Left renal cortex interstitium (tissue), 4 donors: ENCODE results near the gene DHCR7. TPM values are rescaled to one million over a fixed set of nuclear protein-coding genes. Genes with fewer than 3 reads are reported as not detected.

Source experiments
- DNase-seq, 4 donors: peaks; one replicate each; pipeline ENCODE4 v3.0.0-alpha.2; 2013; ENCODE audit warnings: low read depth in 4 of 4, low spot score in 2 of 4, missing footprints in 1 of 4
- polyA plus RNA-seq, 4 donors: library from polyadenylated mRNA; unstranded; fragments of 120-200 nt; gene quantifications; one replicate each; pipeline ENCODE4 v1.2.1, GENCODE V29; 2013; ENCODE audit not compliant: insufficient read length in 4 of 4

DHCR7 gene, protein sequence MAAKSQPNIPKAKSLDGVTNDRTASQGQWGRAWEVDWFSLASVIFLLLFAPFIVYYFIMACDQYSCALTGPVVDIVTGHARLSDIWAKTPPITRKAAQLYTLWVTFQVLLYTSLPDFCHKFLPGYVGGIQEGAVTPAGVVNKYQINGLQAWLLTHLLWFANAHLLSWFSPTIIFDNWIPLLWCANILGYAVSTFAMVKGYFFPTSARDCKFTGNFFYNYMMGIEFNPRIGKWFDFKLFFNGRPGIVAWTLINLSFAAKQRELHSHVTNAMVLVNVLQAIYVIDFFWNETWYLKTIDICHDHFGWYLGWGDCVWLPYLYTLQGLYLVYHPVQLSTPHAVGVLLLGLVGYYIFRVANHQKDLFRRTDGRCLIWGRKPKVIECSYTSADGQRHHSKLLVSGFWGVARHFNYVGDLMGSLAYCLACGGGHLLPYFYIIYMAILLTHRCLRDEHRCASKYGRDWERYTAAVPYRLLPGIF
- 10 to 100 TPM; 36.2 to 44.6 (median 38.0) TPM for polyA plus RNA-seq

DNA sequence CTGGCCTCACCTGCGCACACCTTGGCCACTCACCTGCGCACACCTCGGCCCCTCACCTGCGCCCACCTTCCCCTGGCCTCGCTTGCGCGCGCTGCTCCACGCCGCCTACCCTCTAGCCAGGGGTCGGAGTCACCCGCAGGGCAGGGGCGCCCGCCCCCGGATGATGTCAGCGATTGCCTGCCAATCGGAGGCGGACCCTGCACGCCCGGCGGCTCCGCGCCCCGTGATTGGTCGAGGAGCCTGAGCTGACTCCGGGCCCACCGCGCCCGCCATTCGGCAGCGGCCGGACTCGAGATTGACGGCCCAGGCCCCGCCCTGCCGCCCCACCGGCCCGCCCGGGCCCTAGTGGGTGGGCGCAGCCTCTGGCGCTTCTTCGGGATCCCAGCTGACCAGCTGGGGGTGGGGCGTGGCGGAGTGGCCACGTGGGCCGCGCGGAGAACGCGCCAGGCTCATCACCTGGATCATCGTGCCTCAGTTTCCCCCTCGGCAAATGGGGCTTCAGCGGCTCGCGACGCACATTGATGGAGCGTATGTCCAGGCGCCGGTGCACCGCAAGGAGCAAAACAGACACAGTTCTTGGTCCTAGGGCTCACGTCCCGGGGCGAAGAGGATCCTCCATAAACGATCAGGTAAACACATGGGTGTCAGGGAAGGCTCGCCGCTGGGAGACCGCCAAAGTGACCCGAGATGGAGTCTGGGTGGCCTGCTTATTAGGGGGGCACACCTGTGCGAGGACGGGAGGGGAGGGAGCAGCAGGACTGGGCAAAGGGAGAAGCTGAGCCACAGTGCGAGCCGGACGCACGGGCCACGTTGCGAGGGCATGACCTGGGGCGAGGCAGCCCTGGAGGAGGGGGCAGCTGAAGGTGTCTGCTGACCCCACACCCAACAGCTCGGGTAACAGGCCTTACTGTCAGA lies at the start of gene DHCR7:
DHCR7 (minus strand) TSS at position 137 of the 915 bp plus-strand sequence. CDS start 3,441 bp downstream, outside the sequence.
- peak in 3 of 4 donors; percentile 79 to 91 (median 87) for DNase-seq

DNA sequence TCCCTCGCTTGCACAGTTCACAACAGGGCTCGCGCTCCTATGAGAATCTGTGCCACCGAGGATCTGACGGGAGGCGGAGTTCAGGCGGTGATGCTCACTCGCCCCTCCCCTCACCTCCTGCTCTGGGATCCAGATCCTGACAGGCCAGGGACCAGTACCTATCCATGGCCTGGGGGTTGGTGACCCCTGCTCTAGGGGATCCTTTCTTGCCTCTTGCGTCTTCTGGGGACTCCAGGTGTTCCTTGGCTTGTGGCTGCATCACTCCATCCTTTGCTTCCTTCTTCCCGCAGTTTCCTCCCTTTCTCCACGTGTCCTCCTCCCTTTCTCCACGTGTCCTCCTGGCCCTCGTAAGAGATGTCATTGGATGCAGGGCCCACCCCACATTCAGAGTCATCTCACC lies 48.2 kb upstream of the DHCR7 start:
- DNase-seq = no peak

DNA sequence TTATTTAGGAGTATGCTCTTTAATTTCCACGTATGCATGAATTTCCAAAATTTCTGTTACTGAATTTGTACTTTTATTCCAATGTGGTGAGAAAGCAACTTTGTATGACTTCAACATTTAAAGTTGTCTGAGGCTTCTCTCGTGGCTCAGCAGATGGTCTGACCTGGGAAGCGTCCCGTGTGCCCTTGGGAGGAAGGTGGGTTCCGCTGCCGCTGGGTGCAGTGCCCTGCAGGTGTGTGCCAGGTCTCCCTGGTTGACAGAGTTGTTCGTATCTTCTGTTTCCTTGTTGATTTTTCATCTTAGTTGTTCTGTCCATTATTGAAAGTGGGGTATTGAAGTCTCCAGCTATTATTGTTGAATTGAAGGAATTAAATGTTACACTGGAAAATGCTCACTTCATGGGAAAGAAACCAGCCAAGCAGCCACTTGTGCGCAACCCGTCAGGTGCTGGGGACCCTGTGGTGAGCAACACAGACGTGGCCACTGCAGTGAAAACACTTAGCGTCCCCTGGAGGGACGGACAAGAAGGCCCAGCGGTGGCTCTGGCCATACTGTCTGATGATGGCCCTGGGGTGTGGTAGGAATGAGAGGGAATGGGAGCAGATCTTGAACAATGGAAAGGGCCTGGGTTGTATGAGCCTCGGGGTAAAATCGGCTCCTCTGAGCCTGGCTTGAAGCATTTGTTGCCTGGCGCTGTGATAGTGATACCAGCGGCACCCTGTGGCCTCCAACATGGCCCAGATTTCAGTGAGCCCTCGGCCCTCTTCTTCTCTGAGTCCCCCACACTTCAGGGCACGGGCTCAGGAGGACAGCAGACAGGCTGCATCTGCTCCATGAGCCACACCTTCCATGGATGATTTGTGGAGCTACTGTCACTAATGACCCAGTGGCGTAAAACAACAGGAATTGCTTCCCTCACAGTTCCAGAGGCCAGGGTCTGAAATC lies 47.4 kb upstream of the DHCR7 start:
- DNase-seq = no peak

DNA sequence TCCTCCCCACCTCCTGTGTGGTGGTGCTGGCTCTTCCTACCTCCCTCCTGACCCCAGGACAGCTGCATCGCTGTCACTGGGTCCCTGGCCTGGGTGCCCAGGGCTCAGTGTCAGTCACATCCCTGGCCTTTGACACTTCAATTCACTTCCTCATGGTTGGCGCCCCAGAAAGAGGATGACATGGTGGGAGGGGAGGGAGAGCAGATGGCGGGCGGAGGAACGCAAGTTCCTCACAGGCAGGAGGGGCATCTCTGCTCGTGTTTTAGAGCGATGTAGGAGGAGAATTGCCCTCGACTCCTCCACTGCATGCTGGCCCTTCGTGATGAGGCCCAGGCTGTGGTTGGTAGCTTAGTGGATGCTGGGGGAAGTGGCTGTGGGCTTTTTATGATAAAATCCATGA lies 43.7 kb upstream of the DHCR7 start:
- DNase-seq = no peak

DNA sequence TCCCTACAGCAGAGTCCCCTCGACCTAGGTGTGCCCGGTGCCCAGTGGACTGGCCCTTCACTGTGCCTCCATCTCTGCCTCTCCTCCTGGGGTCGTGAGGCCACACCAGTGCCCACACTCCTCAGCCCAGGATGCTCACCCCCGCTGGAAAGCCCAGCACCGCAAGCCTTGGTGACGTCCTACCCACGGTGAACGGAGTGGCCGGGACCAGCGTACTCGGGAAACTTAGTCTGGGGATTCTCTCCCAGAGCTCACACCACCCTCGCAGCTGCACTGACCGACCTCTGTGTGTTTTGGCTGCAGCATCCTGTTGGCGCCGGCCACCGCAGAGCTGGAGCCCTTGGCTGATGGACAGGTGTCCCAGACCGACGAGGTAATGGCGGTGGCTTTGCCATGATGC lies 43.3 kb upstream of the DHCR7 start:
- no peak for DNase-seq

DNA sequence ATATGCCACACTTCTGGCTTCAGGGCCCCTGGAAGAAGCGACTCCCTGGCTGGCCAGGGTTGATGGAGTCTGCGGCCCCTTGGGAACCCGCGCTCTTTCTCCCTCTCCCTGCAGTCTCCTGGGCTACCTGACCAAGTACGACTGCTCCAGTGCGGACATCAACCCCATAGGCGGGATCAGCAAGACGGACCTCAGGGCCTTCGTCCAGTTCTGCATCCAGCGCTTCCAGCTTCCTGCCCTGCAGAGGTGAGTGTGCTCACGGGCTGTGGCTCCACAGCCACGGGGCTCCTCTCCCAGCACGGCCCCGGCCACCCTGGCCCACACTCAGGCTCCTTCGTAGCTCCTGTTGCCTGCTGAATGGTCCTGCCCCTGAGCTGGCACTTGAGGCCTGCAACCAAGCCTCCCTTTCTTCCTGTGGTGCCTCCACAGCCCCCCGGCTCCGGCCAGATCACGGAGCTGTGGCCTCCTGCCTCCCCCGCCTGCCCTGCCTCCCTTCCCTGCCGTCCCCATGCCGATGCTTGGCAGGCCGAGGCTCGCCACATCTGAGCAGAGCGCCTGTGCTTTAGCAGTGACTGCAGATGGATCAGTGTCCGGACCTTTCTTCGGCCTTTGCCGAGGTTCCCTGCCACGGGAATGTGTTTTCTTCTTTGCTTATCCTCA lies 42.7 kb upstream of the DHCR7 start:
- no peak for DNase-seq

DNA sequence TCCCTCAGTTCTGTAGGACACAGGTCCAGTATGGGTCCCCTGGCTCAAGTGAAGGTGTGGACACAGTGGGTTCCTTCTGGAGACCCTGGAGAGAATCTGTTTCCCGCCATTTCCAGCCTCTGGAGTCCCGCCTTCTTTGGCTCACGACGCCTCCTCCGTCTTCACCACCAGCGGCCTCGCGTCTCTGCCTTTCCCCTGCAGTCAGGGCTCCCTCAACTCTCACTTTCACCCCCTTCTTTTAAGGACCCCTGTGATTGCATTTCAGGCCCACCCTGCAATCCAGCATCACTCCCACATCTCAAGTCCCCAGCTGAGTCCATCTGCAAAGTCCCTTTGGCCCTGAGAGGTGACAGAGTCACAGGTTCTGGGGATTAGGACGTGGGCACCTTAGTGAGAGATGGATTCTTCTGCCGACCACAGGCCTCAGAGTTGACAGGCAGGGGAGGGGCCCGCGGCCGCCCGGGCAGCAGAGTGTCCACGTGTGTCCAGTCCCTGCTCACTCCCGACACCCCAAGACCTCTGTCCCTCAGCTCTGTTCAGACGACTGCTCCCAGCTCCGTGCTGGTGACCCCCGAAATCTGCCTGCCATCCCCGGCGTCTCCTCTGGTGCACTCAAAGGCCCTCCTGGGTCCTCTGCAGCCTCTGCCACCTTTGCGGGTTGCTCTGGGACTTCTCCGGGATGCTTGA lies 42.0 kb upstream of the DHCR7 start:
- DNase-seq = no peak

DNA sequence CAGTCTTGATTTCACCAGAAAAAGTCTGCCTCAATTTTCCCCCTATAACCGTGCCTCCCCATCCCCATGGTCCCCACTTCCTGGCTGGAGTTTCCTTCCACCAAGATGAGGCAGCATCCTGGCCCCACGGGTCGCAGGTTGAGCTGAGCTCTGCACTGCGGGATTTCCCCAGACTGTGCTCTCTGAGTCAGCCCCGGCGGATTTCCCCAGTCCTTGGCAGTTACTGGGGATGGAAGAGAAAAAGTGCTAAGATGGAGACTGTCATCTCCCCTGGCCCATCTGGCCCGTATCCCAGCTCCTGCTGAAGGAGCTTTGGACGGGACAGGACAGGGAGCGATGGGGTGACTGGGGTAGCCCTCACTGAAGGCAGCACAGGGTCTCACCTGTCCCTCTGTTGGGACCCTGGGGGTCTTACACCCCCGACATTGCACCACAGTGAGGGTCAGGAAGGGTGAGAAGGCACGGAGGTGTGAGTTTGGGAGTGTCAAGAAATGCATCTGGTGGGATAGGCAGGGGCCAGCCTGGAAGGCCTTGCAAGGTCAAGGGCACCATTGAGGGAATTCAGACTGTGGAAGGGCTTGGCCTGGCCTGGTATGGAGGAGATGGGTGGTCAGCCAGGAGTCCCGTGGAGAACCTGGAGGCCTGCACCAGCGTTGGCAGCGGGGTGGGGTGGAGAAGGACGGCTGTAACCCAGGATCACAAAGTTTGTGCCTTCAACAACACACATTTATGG lies 41.3 kb upstream of the DHCR7 start:
- DNase-seq = no peak

DNA sequence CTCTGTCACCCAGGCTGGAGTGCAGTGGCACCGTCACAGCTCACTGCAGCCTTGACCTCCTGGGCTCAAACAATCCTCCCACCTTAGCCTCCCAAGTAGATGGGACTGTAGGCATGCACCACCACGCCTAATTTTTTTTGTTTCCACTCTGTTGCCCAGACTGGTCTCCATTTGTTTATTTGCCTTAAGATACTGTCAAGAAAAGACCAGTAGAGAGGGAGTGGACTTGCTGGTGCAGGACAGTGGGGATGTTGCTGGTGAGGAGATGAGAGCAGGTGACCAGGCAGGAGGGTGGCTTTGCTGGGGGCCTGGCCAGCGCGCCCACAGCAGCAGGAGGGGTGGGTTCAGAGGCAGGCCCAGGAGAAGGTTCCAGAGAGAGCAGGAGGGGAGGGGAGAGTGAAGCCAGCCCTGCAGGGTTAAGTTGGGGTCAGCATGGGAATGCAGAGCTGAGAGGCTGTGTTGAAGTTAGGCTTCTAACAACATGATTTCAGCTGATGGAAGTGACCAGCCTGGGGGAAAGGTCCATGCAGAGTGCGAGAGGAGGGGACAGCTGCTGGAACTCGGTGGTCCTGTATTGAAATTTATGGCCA lies 40.6 kb upstream of the DHCR7 start:
- DNase-seq = no peak

DNA sequence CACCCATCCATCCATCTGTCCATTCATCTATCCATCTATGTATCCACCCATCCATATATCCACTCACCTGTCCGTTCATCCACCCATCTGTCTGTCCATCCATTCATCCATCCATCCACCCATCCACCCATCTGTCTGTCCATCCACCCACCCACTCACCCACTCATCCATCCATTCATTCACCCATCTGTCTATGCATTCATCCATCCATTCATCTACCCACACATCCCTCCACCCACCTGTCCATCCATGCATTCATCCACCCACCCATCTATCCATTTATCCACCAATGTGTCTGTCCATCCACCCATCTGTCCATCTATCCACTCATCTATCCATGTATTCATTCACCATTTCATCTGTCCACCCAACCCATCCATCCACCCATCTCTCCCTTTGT lies 38.1 kb upstream of the DHCR7 start:
- no peak for DNase-seq

DNA sequence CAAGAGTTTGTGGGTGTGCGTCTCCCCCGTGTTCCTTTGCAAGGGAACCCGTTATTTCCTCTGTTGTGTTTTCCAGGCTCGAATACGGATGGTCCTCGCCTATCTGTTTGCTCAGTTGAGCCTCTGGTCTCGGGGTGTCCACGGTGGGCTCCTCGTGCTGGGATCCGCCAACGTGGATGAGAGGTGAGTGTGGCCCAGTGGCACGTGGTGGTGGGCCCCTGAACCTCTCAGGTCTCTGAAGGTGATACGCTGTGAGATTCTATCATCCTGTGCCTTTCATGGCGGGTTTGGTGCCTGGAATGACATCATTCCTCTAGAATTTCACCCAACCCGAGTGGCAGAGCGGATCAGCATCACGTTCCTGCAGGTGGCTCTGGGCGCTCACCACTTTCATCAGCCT lies 37.3 kb upstream of the DHCR7 start:
- no peak for DNase-seq

DNA sequence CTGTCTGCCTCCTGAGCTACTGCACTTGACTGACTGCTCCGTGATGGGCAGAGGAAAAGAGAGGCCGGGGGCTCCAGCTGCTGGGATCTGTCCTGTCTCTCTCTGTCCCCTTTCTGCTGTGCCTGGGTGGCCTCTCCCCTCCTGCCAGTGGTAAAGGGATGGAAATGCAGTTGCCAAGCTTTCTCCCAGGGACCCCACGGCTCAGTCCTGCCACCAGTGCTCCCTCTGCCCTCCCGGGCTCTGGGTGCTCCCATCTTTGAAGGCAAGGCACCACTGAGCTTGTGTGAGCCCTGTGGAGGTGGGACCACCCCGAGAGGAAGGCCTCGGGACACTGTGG lies 36.8 kb upstream of the DHCR7 start:
- DNase-seq = no peak

DNA sequence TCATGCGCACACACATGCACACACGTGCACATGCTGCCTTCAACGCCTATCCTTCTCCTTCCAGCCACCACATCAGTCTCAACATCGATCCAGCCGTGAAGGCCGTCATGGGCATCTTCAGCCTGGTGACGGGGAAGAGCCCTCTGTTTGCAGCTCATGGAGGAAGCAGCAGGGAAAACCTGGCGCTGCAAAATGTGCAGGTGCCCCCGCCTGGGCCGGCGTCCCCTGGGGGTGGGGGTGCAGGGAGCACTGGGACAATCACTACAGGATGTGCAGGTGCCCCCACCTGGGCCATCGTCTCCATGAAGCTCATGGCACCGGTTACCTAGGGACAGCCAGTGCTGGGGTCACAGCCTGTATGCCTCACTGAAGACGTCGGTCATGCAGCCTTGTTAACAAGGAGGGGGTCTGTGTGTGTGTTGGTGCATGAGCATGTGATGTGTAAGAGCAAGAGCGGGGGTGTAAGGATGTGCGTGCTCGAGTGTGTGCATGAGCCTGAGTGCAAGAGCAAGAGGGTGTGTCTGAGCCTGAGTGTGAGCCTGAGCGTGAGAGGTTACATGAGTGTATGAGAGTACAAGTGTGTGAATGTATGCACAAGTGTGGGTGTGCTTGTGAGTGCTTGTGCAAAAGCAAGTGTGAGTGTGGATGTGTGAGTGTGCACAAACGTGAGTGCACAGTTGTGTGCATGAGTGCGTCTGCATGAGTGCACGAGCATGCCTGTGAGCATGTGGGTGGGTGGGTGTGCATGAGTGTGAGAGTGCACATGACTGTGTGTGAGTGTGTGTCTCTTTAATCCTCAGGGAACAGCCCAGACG lies 36.3 kb upstream of the DHCR7 start:
- no peak for DNase-seq

DNA sequence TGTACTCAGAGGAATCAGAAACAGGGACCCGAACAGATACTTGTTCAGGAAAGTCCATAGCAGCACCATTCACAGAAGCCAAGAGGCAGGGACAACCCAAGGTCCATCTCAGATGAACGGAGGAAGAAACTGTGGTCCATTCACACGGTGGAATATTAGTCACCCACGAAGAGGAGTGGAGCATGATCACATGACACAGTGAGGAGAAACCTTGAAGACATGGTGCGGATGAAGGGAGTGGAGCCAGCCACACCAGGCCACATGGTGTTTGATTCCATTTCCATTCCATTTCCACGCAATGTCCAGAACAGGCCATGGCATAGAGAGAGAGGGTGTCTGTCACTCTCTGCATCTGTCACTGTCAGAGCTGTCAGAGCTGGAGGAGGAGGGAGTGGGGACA lies 35.5 kb upstream of the DHCR7 start:
- no peak for DNase-seq

DNA sequence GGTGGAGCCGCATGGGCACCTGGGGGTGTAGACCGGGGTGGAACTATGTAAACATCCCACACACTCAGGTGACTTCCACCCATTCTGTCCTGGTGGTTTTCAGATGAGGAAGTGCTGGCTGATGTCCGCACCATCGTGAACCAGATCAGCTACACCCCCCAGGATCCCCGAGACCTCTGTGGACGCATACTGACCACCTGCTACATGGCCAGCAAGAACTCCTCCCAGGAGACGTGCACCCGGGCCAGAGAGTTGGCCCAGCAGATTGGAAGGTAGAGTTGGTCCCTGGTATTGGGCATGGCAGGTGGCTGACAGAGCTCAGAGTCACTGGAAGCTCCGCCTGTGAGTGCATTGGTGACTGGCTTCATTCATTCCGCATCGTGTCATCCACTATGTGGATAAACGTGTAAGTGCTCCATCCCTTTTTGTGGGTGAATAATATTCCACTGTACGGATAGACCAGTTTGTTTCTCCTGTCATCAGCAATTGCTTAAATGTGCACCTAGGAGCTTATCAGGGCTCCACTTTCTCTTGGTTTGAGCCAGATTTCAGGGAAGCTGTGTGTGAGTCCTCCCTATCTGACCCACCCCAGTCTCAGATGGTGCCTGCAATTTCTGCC lies 34.7 kb upstream of the DHCR7 start:
- no peak for DNase-seq

DNA sequence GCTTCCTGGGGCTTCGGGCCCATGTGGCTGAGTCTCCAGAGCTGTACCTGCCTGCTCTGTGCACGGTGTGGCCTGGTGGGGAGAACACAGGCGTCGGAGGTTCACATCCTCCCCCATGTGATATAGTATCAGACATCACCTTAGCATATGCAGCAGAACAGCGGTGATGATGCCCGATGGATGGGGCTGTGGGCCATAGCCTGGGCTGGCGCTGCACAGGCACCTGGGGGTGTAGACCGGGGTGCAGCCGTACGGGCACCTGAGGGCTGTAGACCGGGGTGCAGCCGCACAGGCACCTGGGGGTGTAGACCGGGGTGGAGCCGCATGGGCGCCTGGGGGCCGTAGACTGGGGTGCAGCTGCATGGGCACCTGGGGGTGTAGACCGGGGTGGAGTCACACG lies 34.0 kb upstream of the DHCR7 start:
- DNase-seq = no peak
